CD14-positive monocyte (primary cell): Measurements from ENCODE around the gene MINDY4B. TPM values are rescaled to one million over a fixed set of nuclear protein-coding genes. Genes with fewer than 3 reads are reported as not detected.

Experiments used
- DNase-seq, 3 donors: peaks; one replicate each; pipeline ENCODE4 v3.0.0-alpha.2; 2011 to 2022
- H2AFZ ChIP-seq: 2 replicates; pipeline ENCODE4 v1.6.0; 2012; ENCODE audit warnings: mild to moderate bottlenecking, low read depth, low read length, inconsistent platforms; ENCODE audit not compliant: insufficient read depth, poor library complexity, severe bottlenecking
- H3K27ac ChIP-seq, 2 donors: 1 replicate in 1 of 2; 2 replicates in 1 of 2; pipeline ENCODE4 v1.5.1; 2012 to 2013; ENCODE audit warnings: low read length in 2 of 2, control low read depth in 1 of 2, inconsistent platforms in 1 of 2, low read depth in 1 of 2, mild to moderate bottlenecking in 1 of 2
- H3K27me3 ChIP-seq, 2 donors: one replicate each; pipeline versions ENCODE4 v1.6.0 to v1.6.1; 2011 to 2013; ENCODE audit warnings: low read length in 2 of 2; ENCODE audit not compliant: control insufficient read depth in 2 of 2, insufficient read depth in 2 of 2
- H3K36me3 ChIP-seq, 2 donors: replicated peaks in 1 of 2; 1 replicate in 1 of 2; 2 replicates in 1 of 2; pipeline versions ENCODE4 v1.5.1 to v1.6.1; 2012 to 2013; ENCODE audit warnings: low read length in 2 of 2, control low read depth in 1 of 2, inconsistent platforms in 1 of 2, mild to moderate bottlenecking in 1 of 2; ENCODE audit not compliant: insufficient read depth in 2 of 2, control insufficient read depth in 1 of 2
- H3K4me1 ChIP-seq, 2 donors: 1 replicate in 1 of 2; 2 replicates in 1 of 2; pipeline versions ENCODE4 v1.5.1 to v1.6.1; 2012 to 2013; ENCODE audit warnings: low read length in 2 of 2, control low read depth in 1 of 2, inconsistent platforms in 1 of 2, mild to moderate bottlenecking in 1 of 2, moderate library complexity in 1 of 2; ENCODE audit not compliant: insufficient read depth in 2 of 2, control insufficient read depth in 1 of 2
- H3K4me2 ChIP-seq: replicated peaks from 2 replicates; pipeline ENCODE3; 2012; ENCODE audit warnings: low read length, moderate library complexity, mild to moderate bottlenecking; ENCODE audit not compliant: poor library complexity, severe bottlenecking; ENCODE audit errors: extremely low read depth
- H3K4me3 ChIP-seq, 3 experiments: fragments of 200-600 bp in 1 of 3; sonication (generic) in 1 of 3; replicated peaks in 1 of 3; 1 replicate in 2 of 3; 2 replicates in 1 of 3; pipeline ENCODE4 v1.5.1; 2011 to 2013; ENCODE audit warnings: low read length in 3 of 3, mild to moderate bottlenecking in 3 of 3, control low read depth in 2 of 3, low read depth in 2 of 3, inconsistent platforms in 1 of 3, moderate library complexity in 1 of 3
- H3K79me2 ChIP-seq: 2 replicates; pipeline ENCODE4 v1.6.0; 2012; ENCODE audit warnings: mild to moderate bottlenecking, control low read depth, inconsistent platforms, low read length, moderate library complexity; ENCODE audit not compliant: insufficient read depth
- H3K9ac ChIP-seq: 2 replicates; pipeline ENCODE4 v1.6.0; 2017; ENCODE audit warnings: low read length, mild to moderate bottlenecking; ENCODE audit not compliant: insufficient read depth, poor library complexity, severe bottlenecking
- H3K9me3 ChIP-seq, 2 donors: replicated peaks in 1 of 2; 1 replicate in 1 of 2; 2 replicates in 1 of 2; pipeline versions ENCODE4 v1.5.1 to v1.6.1; 2012 to 2013; ENCODE audit warnings: low read length in 2 of 2, control low read depth in 1 of 2; ENCODE audit not compliant: control insufficient read depth in 1 of 2, insufficient read depth in 1 of 2
- H4K20me1 ChIP-seq: 2 replicates; pipeline ENCODE4 v1.6.0; 2012; ENCODE audit warnings: mild to moderate bottlenecking, low read length, control low read depth, moderate library complexity; ENCODE audit not compliant: insufficient read depth
- H3K27ac Mint-ChIP-seq, 7 donors: one replicate each; pipeline ENCODE4 v1.8.0; 2020; ENCODE audit warnings: mild to moderate bottlenecking in 7 of 7, mixed read lengths in 7 of 7, moderate library complexity in 6 of 7, inconsistent platforms in 2 of 7
- H3K27me3 Mint-ChIP-seq, 3 donors: one replicate each; pipeline ENCODE4 v1.8.0; 2021 to 2022; ENCODE audit warnings: low read depth in 3 of 3, mild to moderate bottlenecking in 3 of 3, mixed read lengths in 3 of 3, moderate library complexity in 3 of 3, inconsistent platforms in 1 of 3
- H3K36me3 Mint-ChIP-seq, 2 donors: one replicate each; pipeline ENCODE4 v1.8.0; 2020; ENCODE audit warnings: mixed read lengths in 2 of 2, inconsistent platforms in 1 of 2, mild to moderate bottlenecking in 1 of 2
- H3K4me1 Mint-ChIP-seq: one replicate; pipeline ENCODE4 v1.8.0; 2020; ENCODE audit warnings: mild to moderate bottlenecking, mixed read lengths
- H3K4me3 Mint-ChIP-seq, 2 donors: one replicate each; pipeline ENCODE4 v1.8.0; 2020; ENCODE audit warnings: mild to moderate bottlenecking in 2 of 2, mixed read lengths in 2 of 2, moderate library complexity in 1 of 2
- H3K9me3 Mint-ChIP-seq, 7 donors: one replicate each; pipeline ENCODE4 v1.8.0; 2020 to 2022; ENCODE audit warnings: mixed read lengths in 7 of 7, mild to moderate bottlenecking in 6 of 7, moderate library complexity in 6 of 7, inconsistent platforms in 2 of 7
- WGBS: methylation state at CpG from one replicate; pipeline ENCODE4 v1.1.5; 2013; ENCODE audit warnings: missing lambda C conversion rate; ENCODE audit not compliant: insufficient coverage; 5-methylcytosine and 5-hydroxymethylcytosine counted together
- intact Hi-C, 2 donors: fragments of 100-400 bp; cut with micrococcal nuclease; formaldehyde crosslinking; loops; one replicate each; pipeline versions ENCODE4 v1.15.0 to v1.15.1; 2023
- polyA plus RNA-seq, 3 donors: library from polyadenylated mRNA; depleted of rRNA in 1 of 3; unstranded in 2 of 3; stranded (reverse) in 1 of 3; fragments of 300-500 nt in 2 of 3; fragments of >200 nt in 1 of 3; fragmentation: Illumina TruSeq in 2 of 3; gene quantifications; 1 replicate in 2 of 3; 2 replicates in 1 of 3; pipeline ENCODE4 v1.2.3, GENCODE V29; 2012 to 2021
- TF ChIP-seq, protein P1 (sequence below): fragments of 200-600 bp; IDR thresholded peaks from one replicate; pipeline ENCODE4 v1.8.0; 2022; ENCODE audit warnings: antibody characterized with exemption, mild to moderate bottlenecking

MINDY4B gene
- polyA plus RNA-seq, 3 donors: not detected

DNA sequence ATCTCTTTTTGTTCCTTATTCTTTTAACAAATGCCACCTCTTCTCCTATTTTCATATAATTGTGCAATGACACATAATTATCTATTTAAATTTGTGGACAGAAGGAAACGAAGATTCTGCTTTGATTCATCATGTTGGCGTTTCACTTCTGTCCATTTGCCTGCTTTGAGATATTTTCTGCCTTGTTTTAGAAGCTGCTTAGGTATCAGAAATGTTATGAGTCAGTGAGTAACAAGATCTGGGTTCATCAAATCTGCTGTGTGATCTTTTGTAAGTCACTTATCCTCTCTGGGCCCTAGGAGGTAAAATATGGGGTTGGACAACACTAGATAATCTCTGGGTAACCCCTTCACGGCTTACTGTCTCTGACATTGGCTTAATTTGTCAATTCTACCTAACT is 7.3 kb upstream of the MINDY4B start:
- DNase-seq: no peak
- Histone ChIP-seq H3K4me3 (no peak overlapping the region), H3K27ac (peak overlapping the region in 1 of 2 donors; percentile 10), H3K4me1 (peaks cover 20 to 21% of the 10 kb centered on the region in 2 donors), H3K9ac (no peak overlapping the region), H3K79me2 (no peaks in the 10 kb centered on the region), H3K9me3 (no peaks in the 10 kb centered on the region), H3K4me2 (no peak overlapping the region), H2AFZ (no peak overlapping the region), H3K36me3 (no peaks in the 10 kb centered on the region), H3K27me3 (no peaks in the 10 kb centered on the region), H4K20me1 (no peaks in the 10 kb centered on the region)
- Mint-ChIP-seq H3K27ac (peak overlapping the region in 6 of 7 donors; percentile 18 to 88 (median 66)), H3K4me1 (peaks cover 20% of the 10 kb centered on the region), H3K4me3 (peak overlapping the region in 1 of 2 donors; percentile 65), H3K27me3 (peaks cover 1 to 2% (median 2%) of the 10 kb centered on the region in 3 donors), H3K36me3 (no peaks in the 10 kb centered on the region), H3K9me3 (no peaks in the 10 kb centered on the region)
- TF ChIP-seq, protein P1, sequence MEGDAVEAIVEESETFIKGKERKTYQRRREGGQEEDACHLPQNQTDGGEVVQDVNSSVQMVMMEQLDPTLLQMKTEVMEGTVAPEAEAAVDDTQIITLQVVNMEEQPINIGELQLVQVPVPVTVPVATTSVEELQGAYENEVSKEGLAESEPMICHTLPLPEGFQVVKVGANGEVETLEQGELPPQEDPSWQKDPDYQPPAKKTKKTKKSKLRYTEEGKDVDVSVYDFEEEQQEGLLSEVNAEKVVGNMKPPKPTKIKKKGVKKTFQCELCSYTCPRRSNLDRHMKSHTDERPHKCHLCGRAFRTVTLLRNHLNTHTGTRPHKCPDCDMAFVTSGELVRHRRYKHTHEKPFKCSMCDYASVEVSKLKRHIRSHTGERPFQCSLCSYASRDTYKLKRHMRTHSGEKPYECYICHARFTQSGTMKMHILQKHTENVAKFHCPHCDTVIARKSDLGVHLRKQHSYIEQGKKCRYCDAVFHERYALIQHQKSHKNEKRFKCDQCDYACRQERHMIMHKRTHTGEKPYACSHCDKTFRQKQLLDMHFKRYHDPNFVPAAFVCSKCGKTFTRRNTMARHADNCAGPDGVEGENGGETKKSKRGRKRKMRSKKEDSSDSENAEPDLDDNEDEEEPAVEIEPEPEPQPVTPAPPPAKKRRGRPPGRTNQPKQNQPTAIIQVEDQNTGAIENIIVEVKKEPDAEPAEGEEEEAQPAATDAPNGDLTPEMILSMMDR: no peak
- 0% methylated on average over 2 of the region's 3 CpGs for WGBS
- intact Hi-C loops: no loop called here

DNA sequence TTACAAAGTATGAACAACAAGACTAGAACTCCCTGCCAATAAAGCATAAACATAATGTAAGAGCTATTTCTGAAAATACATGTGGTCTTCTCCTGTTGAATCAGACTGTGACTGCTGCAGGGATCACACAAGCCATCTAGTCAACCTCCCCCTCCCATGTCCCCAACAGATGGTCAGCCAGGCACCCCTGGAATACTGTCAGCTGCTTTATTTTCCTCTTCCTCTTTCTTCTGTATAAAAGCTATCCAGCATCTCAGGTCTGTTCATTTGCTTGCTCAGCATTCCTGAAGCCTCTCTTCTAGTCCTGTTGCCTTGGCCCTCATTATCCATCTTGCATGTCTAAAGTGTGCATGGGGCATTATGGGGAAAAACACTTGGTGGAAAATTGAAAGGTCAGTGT is 6.5 kb upstream of the MINDY4B start:
- DNase-seq: no peak
- H3K27me3 Mint-ChIP-seq: peaks cover 2 to 3% (median 2%) of the 10 kb centered on the region in 3 donors

More for the DNA sequence above, 6.5 kb upstream of the MINDY4B start:
- no peaks in the 10 kb centered on the region for H3K27me3 ChIP-seq
- H3K9me3 ChIP-seq: no peaks in the 10 kb centered on the region
- Mint-ChIP-seq H3K27ac (no peak overlapping the region), H3K36me3 (no peaks in the 10 kb centered on the region), H3K9me3 (no peaks in the 10 kb centered on the region), H3K4me1 (peaks cover 20% of the 10 kb centered on the region), H3K4me3 (no peak overlapping the region)
- H3K36me3 ChIP-seq: no peaks in the 10 kb centered on the region
- H3K27ac ChIP-seq: no peak overlapping the region
- no peak overlapping the region for H2AFZ ChIP-seq
- no peak overlapping the region for H3K4me3 ChIP-seq
- intact Hi-C loops: no loop called here
- no peaks in the 10 kb centered on the region for H4K20me1 ChIP-seq
- no peak overlapping the region for H3K4me2 ChIP-seq
- no peaks in the 10 kb centered on the region for H3K79me2 ChIP-seq
- peaks cover 20 to 21% of the 10 kb centered on the region in 2 donors for H3K4me1 ChIP-seq
- no peak overlapping the region for H3K9ac ChIP-seq
- TF ChIP-seq, protein P1: no peak
